ENCODE measurements around the gene CITED4. TPM values are rescaled to one million over a fixed set of nuclear protein-coding genes. Genes with fewer than 3 reads are reported as not detected.
A peak's percentile ranks its signal among the peaks of the same experiment; 100 is the strongest.

The CITED4 gene
- total and polyA plus RNA-seq, 3 experiments from 2014 or later: 1.3 to 16.4 (median 1.7) TPM

- Histone ChIP-seq H3K36me3 (ENCODE audit: insufficient read depth, low read length) (no peaks in the 10 kb centered on the region), H3K9me3 (ENCODE audit: low read length) (no peaks in the 10 kb centered on the region), H3K4me3 (ENCODE audit: low read length) (no peak overlapping the region), H3K4me1 (ENCODE audit: insufficient read depth, low read length) (peaks cover 14% of the 10 kb centered on the region), H3K27me3 (ENCODE audit: insufficient read depth, low read length, poor library complexity, severe bottlenecking) (no peaks in the 10 kb centered on the region), H3K27ac (ENCODE audit: low read depth, low read length) (no peak overlapping the region)
- ChIA-PET POLR2A (no interaction called here), CTCF (interaction anchor here (0.6 to 1.1 kb wide), 2 partner anchors 76 to 126 kb away, joined by 3 read pairs; no protein-coding TSS in a partner anchor)
- no peak for DNase-seq
- no peaks in the 10 kb centered on the region for H3K27me3 Mint-ChIP-seq
- peaks cover 0 to 4% (median 4%) of the 10 kb centered on the region in 3 donors for H3K36me3 Mint-ChIP-seq
- no peak overlapping the region for H3K27ac Mint-ChIP-seq
- peaks cover 0 to 3% (median 2%) of the 10 kb centered on the region in 5 donors for H3K9me3 Mint-ChIP-seq
- H3K4me3 Mint-ChIP-seq: no peak overlapping the region
- H3K4me1 Mint-ChIP-seq: peaks cover 27 to 30% (median 29%) of the 10 kb centered on the region in 3 donors
Observed at GRCh38 chr1:40872276-40872675, 10.1 kb upstream of the CITED4 start.

GRCh38 chr1:40870135-40870728 is 8.1 kb upstream of the CITED4 start:
- Mint-ChIP-seq H3K4me1 (peaks cover 9 to 11% (median 10%) of the 10 kb centered on the region in 3 donors), H3K27ac (no peak overlapping the region), H3K36me3 (peaks cover 0 to 2% (median 0%) of the 10 kb centered on the region in 3 donors), H3K9me3 (peaks cover 0 to 2% (median 0%) of the 10 kb centered on the region in 5 donors), H3K27me3 (no peaks in the 10 kb centered on the region), H3K4me3 (no peak overlapping the region)
- Histone ChIP-seq H3K27me3 (ENCODE audit: insufficient read depth, low read length, poor library complexity, severe bottlenecking) (no peaks in the 10 kb centered on the region), H3K4me1 (ENCODE audit: insufficient read depth, low read length) (peaks cover 4% of the 10 kb centered on the region), H3K9me3 (ENCODE audit: low read length) (no peaks in the 10 kb centered on the region), H3K27ac (ENCODE audit: low read depth, low read length) (no peak overlapping the region), H3K36me3 (ENCODE audit: insufficient read depth, low read length) (no peaks in the 10 kb centered on the region), H3K4me3 (ENCODE audit: low read length) (no peak overlapping the region)
- no peak for DNase-seq
- POLR2A ChIA-PET: no interaction called here
- CTCF ChIA-PET: interaction anchor here (0.8 kb wide), 1 partner anchor 20 kb away, joined by 3 read pairs; no protein-coding TSS in a partner anchor

DNA sequence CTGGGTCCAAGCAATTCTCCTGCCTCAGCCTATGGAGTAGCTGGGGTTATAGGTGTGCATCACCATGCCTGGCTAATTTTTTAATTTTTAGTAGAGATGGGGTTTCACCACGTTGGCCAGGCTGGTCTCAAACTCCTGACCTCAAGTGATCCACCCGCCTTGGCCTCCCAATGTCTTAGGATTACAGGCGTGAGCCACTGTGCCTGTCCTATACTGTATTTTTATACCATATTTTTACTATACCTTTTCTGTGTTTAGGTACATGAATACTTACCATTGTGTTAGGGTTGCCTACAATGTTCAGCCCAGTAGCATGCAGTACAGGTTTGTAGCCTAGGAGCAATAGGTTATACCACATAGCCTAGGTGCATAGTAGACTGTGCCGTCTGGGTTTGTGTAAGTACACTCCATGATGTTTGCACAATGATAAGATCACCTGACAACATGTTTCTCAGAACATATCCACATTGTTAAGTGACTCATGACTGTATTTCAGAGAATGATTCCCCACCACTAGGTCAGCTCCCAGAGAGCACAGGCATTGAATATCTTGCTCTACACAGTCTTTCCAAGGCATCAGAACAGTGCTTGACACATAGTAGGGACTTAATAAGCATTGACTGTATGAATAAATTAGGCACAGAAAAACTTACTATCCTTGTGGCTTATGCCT is 6.0 kb upstream of the CITED4 start:
- H3K27me3 ChIP-seq (ENCODE audit: insufficient read depth, low read length, poor library complexity, severe bottlenecking): no peaks in the 10 kb centered on the region
- H3K9me3 ChIP-seq (ENCODE audit: low read length): no peaks in the 10 kb centered on the region
- Mint-ChIP-seq H3K4me1 (peaks cover 0 to under 1% (median 0%) of the 10 kb centered on the region in 3 donors), H3K36me3 (no peaks in the 10 kb centered on the region), H3K4me3 (no peak overlapping the region), H3K9me3 (peaks cover 0 to 2% (median 0%) of the 10 kb centered on the region in 5 donors), H3K27ac (no peak overlapping the region), H3K27me3 (no peaks in the 10 kb centered on the region)
- H3K4me1 ChIP-seq (ENCODE audit: insufficient read depth, low read length): no peaks in the 10 kb centered on the region
- no peak for DNase-seq
- peak overlapping the region; percentile 49 for H3K27ac ChIP-seq (ENCODE audit: low read depth, low read length)
- no peak overlapping the region for H3K4me3 ChIP-seq (ENCODE audit: low read length)
- ChIA-PET CTCF (no interaction called here), POLR2A (no interaction called here)
- H3K36me3 ChIP-seq (ENCODE audit: insufficient read depth, low read length): no peaks in the 10 kb centered on the region

- Mint-ChIP-seq H3K27ac (peak overlapping the region in 2 of 8 donors; percentile 70 to 86), H3K9me3 (no peaks in the 10 kb centered on the region), H3K4me3 (peak overlapping the region; percentile 82 to 89 (median 85)), H3K36me3 (peaks cover 0 to 3% (median 0%) of the 10 kb centered on the region in 3 donors), H3K27me3 (peaks cover 0 to 1% of the 10 kb centered on the region in 2 donors), H3K4me1 (peaks cover 7 to 17% (median 10%) of the 10 kb centered on the region in 3 donors)
- peak overlapping the region; percentile 71 for H3K4me3 ChIP-seq (ENCODE audit: low read length)
- H3K4me1 ChIP-seq (ENCODE audit: insufficient read depth, low read length): peaks cover 15% of the 10 kb centered on the region
- peak overlapping the region; percentile 47 for H3K27ac ChIP-seq (ENCODE audit: low read depth, low read length)
- H3K36me3 ChIP-seq (ENCODE audit: insufficient read depth, low read length): no peaks in the 10 kb centered on the region
- H3K9me3 ChIP-seq (ENCODE audit: low read length): no peaks in the 10 kb centered on the region
- ChIA-PET POLR2A (interaction anchor here (0.6 to 2.3 kb wide), 11 partner anchors 14 to 380 kb away, joined by 4 to 23 read pairs (median 4); partner anchors contain the start of genes CTPS1 and NFYC), CTCF (interaction anchor here (1.0 to 5.3 kb wide), 5 partner anchors 9 to 142 kb away, joined by 3 to 28 read pairs (median 5); no protein-coding TSS in a partner anchor)
- peak in 4 of 5 donors; percentile 17 to 58 (median 32) for DNase-seq
- H3K27me3 ChIP-seq (ENCODE audit: insufficient read depth, low read length, poor library complexity, severe bottlenecking): no peaks in the 10 kb centered on the region
Observed at GRCh38 chr1:40861224-40862003, 749 bp downstream of the CITED4 start.

DNA sequence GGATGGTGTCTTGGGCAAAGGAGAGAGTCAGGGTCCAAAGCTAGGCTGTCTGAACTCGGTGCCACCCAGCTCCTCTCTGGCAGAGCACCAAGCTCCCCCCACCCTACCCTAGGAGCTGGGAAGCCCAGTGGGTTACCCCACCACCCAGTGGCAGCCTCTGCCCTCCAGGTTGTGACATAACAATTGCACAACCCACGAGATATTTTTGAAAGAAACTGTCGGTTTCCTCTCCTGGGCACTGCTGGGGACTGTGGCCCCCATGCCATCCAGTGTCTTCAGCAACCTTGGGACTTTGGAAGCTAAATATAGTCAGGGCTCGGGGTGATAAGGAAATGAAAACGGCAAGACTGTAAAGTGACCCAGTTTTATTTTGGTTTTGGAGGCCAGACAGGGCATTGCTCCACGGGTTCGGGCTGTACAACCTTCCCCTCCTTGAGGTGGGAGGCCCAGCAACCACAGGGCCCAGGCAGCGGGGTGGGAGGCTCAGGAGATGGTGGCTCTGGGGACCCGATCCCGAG is 1.4 kb downstream of the CITED4 start:
- Histone ChIP-seq H3K27me3 (ENCODE audit: insufficient read depth, low read length, poor library complexity, severe bottlenecking) (no peaks in the 10 kb centered on the region), H3K4me1 (ENCODE audit: insufficient read depth, low read length) (peaks cover 15% of the 10 kb centered on the region), H3K36me3 (ENCODE audit: insufficient read depth, low read length) (no peaks in the 10 kb centered on the region), H3K4me3 (ENCODE audit: low read length) (no peak overlapping the region), H3K27ac (ENCODE audit: low read depth, low read length) (no peak overlapping the region), H3K9me3 (ENCODE audit: low read length) (no peaks in the 10 kb centered on the region)
- peaks cover 0 to 3% (median 0%) of the 10 kb centered on the region in 3 donors for H3K36me3 Mint-ChIP-seq
- CTCF ChIA-PET: interaction anchor here (2.1 to 5.3 kb wide), 2 partner anchors 11 to 86 kb away, joined by 8 to 28 read pairs; no protein-coding TSS in a partner anchor
- peak overlapping the region in 6 of 8 donors; percentile 47 to 88 (median 76) for H3K27ac Mint-ChIP-seq
- H3K4me1 Mint-ChIP-seq: peaks cover 7 to 17% (median 10%) of the 10 kb centered on the region in 3 donors
- POLR2A ChIA-PET: interaction anchor here (0.6 kb wide), 1 partner anchor 16 kb away, joined by 4 read pairs; no protein-coding TSS in a partner anchor
- peaks cover 0 to 1% of the 10 kb centered on the region in 2 donors for H3K27me3 Mint-ChIP-seq
- peak overlapping the region; percentile 82 to 89 (median 85) for H3K4me3 Mint-ChIP-seq
- no peaks in the 10 kb centered on the region for H3K9me3 Mint-ChIP-seq
- DNase-seq: no peak

GRCh38 chr1:40858856-40859416 is 3.2 kb downstream of the CITED4 start:
- Mint-ChIP-seq H3K36me3 (peaks cover 0 to 3% (median 0%) of the 10 kb centered on the region in 3 donors), H3K4me3 (peak overlapping the region in 2 of 7 donors; percentile 29 to 89), H3K9me3 (no peaks in the 10 kb centered on the region), H3K27me3 (peaks cover 0 to 1% of the 10 kb centered on the region in 2 donors), H3K27ac (no peak overlapping the region), H3K4me1 (peaks cover 7 to 17% (median 10%) of the 10 kb centered on the region in 3 donors)
- no peak overlapping the region for H3K27ac ChIP-seq (ENCODE audit: low read depth, low read length)
- H3K36me3 ChIP-seq (ENCODE audit: insufficient read depth, low read length): no peaks in the 10 kb centered on the region
- peaks cover 15% of the 10 kb centered on the region for H3K4me1 ChIP-seq (ENCODE audit: insufficient read depth, low read length)
- no peak overlapping the region for H3K4me3 ChIP-seq (ENCODE audit: low read length)
- H3K27me3 ChIP-seq (ENCODE audit: insufficient read depth, low read length, poor library complexity, severe bottlenecking): no peaks in the 10 kb centered on the region
- CTCF ChIA-PET: interaction anchor here (1.5 to 5.3 kb wide), 3 partner anchors 9 to 94 kb away, joined by 3 to 28 read pairs (median 7); no protein-coding TSS in a partner anchor
- no peaks in the 10 kb centered on the region for H3K9me3 ChIP-seq (ENCODE audit: low read length)
- no peak for DNase-seq
- POLR2A ChIA-PET: no interaction called here

DNA sequence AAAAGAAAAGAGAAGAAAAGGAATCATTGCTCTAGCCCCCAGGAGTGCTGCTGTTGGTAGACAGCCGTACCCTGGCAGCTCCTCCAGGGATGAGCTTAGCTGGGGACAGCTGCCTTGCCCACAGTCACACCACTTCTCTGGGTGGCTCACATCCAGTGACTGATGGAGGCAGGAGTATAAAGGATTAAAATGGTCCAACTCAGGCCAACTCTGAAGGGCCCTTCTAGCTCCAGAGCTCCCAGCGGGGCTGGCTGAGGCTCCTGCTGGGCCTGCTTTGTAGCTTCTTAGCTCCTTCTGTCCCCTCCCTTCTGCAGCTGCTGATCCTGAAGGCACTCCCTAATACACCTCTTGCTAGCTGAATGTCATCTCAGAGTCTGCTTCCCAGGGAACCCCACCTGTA is 4.4 kb downstream of the CITED4 start:
- Histone ChIP-seq H3K9me3 (ENCODE audit: low read length) (no peaks in the 10 kb centered on the region), H3K4me3 (ENCODE audit: low read length) (no peak overlapping the region), H3K36me3 (ENCODE audit: insufficient read depth, low read length) (no peaks in the 10 kb centered on the region), H3K4me1 (ENCODE audit: insufficient read depth, low read length) (peaks cover 11% of the 10 kb centered on the region), H3K27me3 (ENCODE audit: insufficient read depth, low read length, poor library complexity, severe bottlenecking) (no peaks in the 10 kb centered on the region), H3K27ac (ENCODE audit: low read depth, low read length) (no peak overlapping the region)
- ChIA-PET CTCF (interaction anchor here (0.5 to 1.8 kb wide), 5 partner anchors 22 to 122 kb away, joined by 3 to 7 read pairs (median 3); partner anchors contain the start of gene CTPS1), POLR2A (interaction anchor here (0.6 to 0.7 kb wide), 2 partner anchors 384 to 1827 kb away, joined by 4 to 6 read pairs; no protein-coding TSS in a partner anchor)
- Mint-ChIP-seq H3K9me3 (no peaks in the 10 kb centered on the region), H3K4me1 (peaks cover 4 to 14% (median 7%) of the 10 kb centered on the region in 3 donors), H3K36me3 (peaks cover 0 to 3% (median 0%) of the 10 kb centered on the region in 3 donors), H3K27ac (no peak overlapping the region), H3K4me3 (peak overlapping the region in 1 of 7 donors; percentile 47), H3K27me3 (peaks cover 0 to 1% of the 10 kb centered on the region in 2 donors)
- no peak for DNase-seq

Measured in CD8-positive, alpha-beta memory T cell (primary cell).